RKO (cell line): Measurements from ENCODE around the gene FHAD1.

Experiments used
- DNase-seq: peaks from one replicate; pipeline ENCODE4 v3.0.0-alpha.2; 2016; ENCODE audit warnings: low spot score

The FHAD1 gene

GRCh38 chr1:15246960-15247614 is at the start of gene FHAD1:
Gene FHAD1, plus strand, starts transcription at chr1:15247223. Its CDS starts 4,562 bp downstream, at chr1:15251785.
- peak; percentile 78 for DNase-seq

DNA sequence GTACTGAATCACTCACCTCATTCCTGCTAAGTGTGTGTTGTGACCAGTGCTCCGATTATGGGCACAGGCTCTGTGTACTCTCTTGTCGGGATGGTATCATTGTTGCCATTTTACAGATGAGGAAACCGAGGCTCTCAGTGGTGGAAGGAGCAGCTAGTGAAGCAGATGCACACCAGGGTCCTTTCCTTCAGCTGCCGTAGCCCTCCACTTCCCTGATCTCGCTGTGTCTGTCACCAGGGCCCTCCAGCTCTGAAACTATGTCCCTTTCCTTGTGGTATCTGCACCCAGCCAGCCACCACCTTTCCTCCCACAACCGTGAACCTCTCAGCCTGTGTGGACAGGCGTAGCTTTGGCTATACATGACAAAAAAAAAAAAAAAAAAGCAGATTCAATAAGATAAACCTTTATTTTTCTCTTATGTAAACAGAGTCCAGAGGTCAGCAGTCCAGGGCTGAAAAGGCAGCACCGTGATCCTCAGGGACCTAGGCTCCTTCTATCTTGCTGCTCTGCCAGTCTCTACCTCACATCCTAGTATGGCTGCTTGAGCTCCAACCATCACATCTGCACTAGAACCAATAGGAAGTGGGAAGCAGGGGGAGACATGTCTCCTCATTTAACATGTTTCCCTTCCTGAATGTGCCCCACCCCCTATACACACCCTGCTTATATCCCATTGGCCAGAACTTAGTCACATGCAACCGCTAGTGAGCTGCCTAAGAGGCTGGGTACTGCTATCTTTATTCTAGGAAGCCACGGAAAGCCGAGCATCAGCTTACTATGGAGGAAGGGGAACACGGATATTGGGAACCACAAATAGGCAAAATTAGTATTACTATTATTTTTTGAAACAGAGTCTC is 49.2 kb upstream of the FHAD1 start:
- no peak for DNase-seq

- DNase-seq: no peak
These were observed 48.3 kb upstream of the FHAD1 start for GRCh38 chr1:15198684-15199083.

DNA sequence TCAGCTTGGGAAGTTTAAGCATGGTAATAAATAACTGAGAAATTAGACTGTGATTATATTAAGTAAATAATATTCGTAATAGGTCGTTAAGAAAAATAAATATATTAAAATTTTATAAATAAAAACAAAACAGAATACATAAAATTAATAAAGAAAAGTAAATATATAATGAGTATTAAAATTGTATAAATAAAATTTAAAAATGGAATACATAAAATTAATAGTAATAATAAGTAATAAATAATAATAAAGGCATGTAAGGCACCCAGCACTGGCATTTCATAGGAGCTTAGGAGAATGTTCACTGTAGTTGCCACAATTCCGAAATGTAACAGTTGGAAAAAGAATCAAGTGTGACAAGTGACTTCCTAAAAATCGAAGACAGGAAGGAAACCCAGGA is 45.8 kb upstream of the FHAD1 start:
- DNase-seq: no peak

DNA sequence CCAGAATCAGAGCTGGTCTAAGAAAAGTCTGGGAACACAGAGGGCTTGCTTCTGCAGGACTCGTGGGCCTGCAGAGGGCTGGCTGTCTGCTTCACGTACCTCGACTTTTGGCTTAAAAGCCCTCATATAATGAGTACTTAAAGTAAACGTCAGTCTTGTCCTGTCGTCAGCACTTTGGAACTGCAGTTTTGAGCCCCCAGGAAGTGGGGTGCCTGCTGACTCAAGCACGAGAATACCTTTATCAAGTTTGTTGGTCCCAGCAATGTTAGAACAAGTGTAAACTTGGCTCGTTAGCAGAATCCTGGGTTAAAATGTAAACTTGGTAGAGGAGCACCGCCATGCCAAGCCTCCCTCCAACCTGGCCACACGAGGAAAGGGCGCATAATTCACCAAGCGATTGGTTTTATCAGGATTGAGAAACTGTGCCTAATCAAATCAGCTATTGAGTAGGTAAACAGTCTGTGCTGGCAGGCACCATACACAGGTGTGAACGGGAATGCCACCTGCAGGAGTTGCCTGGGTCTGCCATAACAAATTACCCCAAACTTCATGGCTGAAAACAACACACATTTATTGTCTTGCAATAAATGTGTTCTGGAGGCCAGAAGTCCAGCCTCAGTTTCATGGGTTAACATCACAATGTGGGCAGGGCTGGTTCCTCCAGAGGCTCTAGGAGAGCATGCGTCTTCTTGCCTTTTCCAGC is 45.0 kb upstream of the FHAD1 start:
- DNase-seq: no peak

- no peak for DNase-seq
These were observed 42.1 kb upstream of the FHAD1 start for GRCh38 chr1:15204931-15205330.

DNA sequence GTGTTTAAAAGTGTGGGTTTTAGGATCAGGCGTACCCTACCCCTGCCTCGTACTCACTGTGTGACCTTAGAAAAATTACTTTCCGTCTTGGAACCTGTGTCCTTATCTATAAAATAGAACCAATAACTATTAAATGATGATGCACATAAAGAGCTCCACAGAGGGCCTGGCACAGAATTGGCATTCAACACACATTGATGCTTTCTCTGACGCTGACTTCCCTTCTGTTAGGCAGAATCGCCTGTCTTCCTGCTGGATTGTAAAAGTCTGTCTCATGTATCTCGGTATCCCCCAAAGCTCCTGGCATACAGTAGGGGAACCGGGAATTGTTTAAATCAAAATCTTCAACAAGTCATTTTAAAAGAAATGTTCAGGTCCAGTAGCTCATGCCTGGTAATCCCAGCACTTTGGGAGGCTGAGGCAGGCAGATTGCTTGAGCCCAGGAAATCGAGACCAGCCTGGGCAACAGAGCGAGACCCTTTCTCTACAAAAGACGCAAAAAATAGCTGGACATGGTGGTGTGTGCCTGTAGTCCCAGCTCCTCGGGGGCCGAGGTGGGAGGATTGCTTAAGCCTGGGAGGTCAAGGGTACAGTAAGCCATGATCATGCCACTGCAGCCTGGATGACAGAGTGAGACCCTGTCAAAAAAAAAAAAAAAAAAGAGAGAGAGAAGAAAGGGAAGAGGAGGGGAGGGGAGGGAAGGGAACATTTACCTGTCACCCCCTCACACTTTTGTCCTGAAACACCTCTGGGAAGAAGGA is 41.3 kb upstream of the FHAD1 start:
- no peak for DNase-seq

GRCh38 chr1:15206418-15207030 is 40.5 kb upstream of the FHAD1 start:
- DNase-seq: no peak

DNA sequence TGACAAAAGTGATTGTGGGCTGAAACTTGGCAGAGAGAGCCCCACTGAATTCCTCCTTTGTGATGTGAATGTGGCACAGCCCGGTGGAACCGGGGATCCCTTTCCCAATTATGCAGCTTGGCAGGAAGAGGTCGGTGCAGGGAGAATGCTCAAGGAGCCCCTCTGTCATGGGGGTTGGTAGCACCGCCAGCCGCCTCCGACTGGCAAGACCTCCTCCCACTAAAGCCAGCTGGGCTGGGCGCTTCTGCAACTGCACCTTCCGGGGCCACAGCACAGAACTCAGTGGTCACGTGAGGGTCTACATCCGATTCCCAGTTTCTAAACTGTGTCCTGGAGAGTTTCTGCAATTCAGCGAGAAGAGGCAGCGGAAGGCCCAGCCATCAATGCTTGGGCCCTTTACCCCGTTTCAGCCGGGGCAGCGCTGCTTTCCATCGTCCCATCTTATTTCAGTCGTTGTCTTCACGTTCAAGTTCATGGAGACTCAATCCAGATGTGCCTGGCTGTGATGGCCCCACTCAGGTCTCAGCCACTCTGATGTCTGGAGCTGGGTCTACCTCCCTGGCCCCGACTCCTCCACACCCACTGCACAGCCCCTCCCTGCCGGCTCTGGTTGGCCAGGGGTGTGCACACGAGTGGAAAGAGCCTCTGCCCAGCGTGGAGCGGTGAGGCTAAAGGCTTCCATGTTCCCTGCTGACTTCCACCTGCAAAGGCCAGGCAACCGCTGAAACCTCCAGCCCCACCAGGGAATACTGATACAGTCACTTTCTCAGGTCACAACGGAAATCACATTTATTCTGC is 39.8 kb upstream of the FHAD1 start:
- DNase-seq: no peak

- no peak for DNase-seq
These were observed 39.1 kb upstream of the FHAD1 start for GRCh38 chr1:15207829-15208429.

GRCh38 chr1:15210651-15211375 is 36.2 kb upstream of the FHAD1 start:
- DNase-seq: no peak

DNA sequence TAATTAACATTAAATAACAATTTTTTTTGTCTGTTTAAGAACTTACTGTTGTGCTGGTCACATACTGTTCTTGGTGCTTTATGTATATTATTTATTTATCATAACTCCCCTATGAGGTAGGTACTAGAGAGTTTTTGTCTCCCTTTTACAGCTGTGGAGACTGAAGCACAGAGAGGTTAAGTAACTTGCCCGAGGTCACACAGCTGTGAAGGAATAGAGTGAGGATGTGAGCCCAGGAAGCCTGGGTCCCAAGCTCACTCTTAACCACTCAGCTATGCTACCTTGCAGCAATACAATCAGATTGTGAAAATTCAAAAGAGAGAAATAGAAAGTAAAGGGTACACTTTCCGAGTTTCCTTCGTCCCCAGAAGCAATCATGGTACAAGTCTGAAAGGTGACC is 35.6 kb upstream of the FHAD1 start:
- DNase-seq: no peak

- no peak for DNase-seq
These were observed 34.6 kb upstream of the FHAD1 start for GRCh38 chr1:15212216-15212953.

GRCh38 chr1:15212954-15213291 is 34.1 kb upstream of the FHAD1 start:
- DNase-seq: no peak

- no peak for DNase-seq
These were observed 33.6 kb upstream of the FHAD1 start for GRCh38 chr1:15213341-15213821.

DNA sequence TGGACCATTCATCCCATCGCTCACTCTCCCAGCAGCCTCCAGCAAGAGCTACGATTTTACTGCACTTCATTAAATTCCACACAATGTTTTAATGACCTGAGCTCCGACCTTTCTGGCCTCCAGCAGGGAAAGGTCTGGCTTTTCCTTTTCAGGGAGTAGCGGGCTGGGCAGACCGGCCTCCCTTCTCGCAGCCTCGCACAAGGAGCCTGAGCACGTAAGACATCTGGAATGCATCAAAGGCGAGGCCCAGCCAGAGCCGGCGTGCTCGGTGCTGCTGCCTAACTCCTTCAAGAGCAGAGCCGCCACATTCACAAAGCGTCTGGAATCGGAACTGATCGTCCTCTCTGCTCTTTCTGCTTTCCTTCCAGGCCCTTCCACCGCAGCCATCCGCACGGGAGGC is 32.5 kb upstream of the FHAD1 start:
- DNase-seq: no peak

GRCh38 chr1:15215116-15215515 is 31.9 kb upstream of the FHAD1 start:
- DNase-seq: no peak

DNA sequence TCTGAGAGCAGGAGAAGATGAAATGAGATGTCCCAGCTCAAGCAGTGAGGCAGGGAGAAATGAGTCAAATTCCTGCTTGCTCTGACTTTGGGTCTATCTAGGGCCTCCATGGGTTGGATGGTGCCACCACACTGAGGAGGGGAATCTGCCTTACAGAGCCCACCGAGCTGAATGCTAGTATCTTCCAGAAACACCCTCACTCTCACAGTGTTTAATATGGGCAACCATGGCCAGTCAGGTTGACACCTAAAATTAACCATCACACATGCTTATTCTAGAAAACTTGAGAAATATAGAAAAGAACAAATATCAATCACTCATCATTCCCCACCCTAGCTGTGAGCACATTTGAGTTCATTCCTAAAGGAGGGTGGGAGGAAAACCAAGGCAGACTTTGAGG is 29.4 kb upstream of the FHAD1 start:
- DNase-seq: no peak
